Ureter (tissue), 1 donor: ENCODE measurements around the gene NR2C2. TPM values are rescaled to one million over a fixed set of nuclear protein-coding genes. Genes with fewer than 3 reads are reported as not detected.

Experiments
- total RNA-seq: library from RNA; stranded (reverse); gene quantifications from one replicate; pipeline ENCODE4 v1.2.4, GENCODE V29; 2023
- donor health status: DM: yes; HTN: yes; CAD: no.

The NR2C2 gene
- total RNA-seq, 1 donor from 2014 or later = 59.8 TPM

Other genes with a start within 250 kb of the NR2C2 start
- gene FGD5, start 128.6 kb upstream of the NR2C2 start, total RNA-seq = 23.2 TPM
- gene MRPS25, start 117.7 kb downstream of the NR2C2 start, total RNA-seq = 99.3 TPM
- gene RBSN, start 151.6 kb downstream of the NR2C2 start, total RNA-seq = 28.0 TPM